Left ventricle myocardium inferior (tissue), 1 donor: Measurements from ENCODE around the gene UBE2L3. TPM values are rescaled to one million over a fixed set of nuclear protein-coding genes. Genes with fewer than 3 reads are reported as not detected.
"Not testable (repeated sequence)": the region's sequence is repeated elsewhere in the genome, so short reads cannot be mapped to it uniquely, and the experiment has no call there.

ENCODE experiments used
- DNase-seq: peaks from one replicate; pipeline ENCODE4 v3.0.0-alpha.2; 2020
- H3K27ac ChIP-seq: fragments of 200-600 bp; replicated peaks from 2 replicates; pipeline ENCODE4 v1.8.0; 2021
- H3K27me3 ChIP-seq: fragments of 200-600 bp; 2 replicates; pipeline ENCODE4 v1.8.0; 2021; ENCODE audit warnings: low read depth
- H3K36me3 ChIP-seq: fragments of 200-600 bp; 2 replicates; pipeline ENCODE4 v1.8.0; 2021
- H3K4me1 ChIP-seq: fragments of 200-600 bp; 2 replicates; pipeline ENCODE4 v1.8.0; 2021
- H3K4me3 ChIP-seq: fragments of 200-600 bp; 2 replicates; pipeline ENCODE4 v1.8.0; 2021; ENCODE audit warnings: mild to moderate bottlenecking, moderate library complexity
- H3K9me3 ChIP-seq: fragments of 200-600 bp; replicated peaks from 2 replicates; pipeline ENCODE4 v1.8.0; 2021
- CTCF ChIP-seq: fragments of 200-600 bp; IDR thresholded peaks from 2 replicates; pipeline ENCODE4 v1.8.0; 2021; ENCODE audit warnings: antibody characterized with exemption, mild to moderate bottlenecking, borderline replicate concordance
- intact Hi-C: fragments of 100-400 bp; cut with micrococcal nuclease; formaldehyde crosslinking; loops from one replicate; pipeline ENCODE4 v1.11.0; 2022
- total RNA-seq: library from RNA; stranded (reverse); fragmentation: NEBNext Ultra II Directional; extraction: Animal tissue kit (Norgen Biotek cat#: 25700); gene quantifications from one replicate; pipeline ENCODE4 v1.2.1, GENCODE V29; 2021
- donor health status: DM: no; HTN: yes; CAD: no; lungs with severe emphysema.

Gene UBE2L3
- total RNA-seq, 1 donor from 2014 or later = 54.5 TPM

- DNase-seq = no peak
- Histone ChIP-seq H3K4me1 (peaks cover 25% of the 10 kb centered on the region), H3K9me3 (no peaks in the 10 kb centered on the region), H3K36me3 (peaks cover 25% of the 10 kb centered on the region), H3K27ac (peak overlapping the region; percentile 80), H3K4me3 (peak overlapping the region; percentile 92), H3K27me3 (no peaks in the 10 kb centered on the region)
- peak; percentile 57 for TF ChIP-seq CTCF
- intact Hi-C loops = no loop called here
Measured at GRCh38 chr22:21641417-21641788, 73.9 kb downstream of the UBE2L3 start.

- TF ChIP-seq CTCF = peak; percentile 41
- peak within 1 kb of the TSS; percentile 80 for H3K27ac ChIP-seq
- intact Hi-C loops = no loop called here
- H3K4me3 ChIP-seq = peak within 1 kb of the TSS; percentile 92
- no peaks in the 10 kb centered on the region for H3K9me3 ChIP-seq
- DNase-seq = peak; percentile 98
- H3K27me3 ChIP-seq = no peaks in the 10 kb centered on the region
- H3K4me1 ChIP-seq = peaks cover 31% of the 10 kb centered on the region
- peaks cover 25% of the 10 kb centered on the region for H3K36me3 ChIP-seq
Measured at GRCh38 chr22:21641789-21642583, 74.5 kb downstream of the UBE2L3 start, which contains the start of gene SDF2L1. Gene SDF2L1, plus strand, starts transcription at chr22:21642302. Its CDS starts 35 bp downstream, at chr22:21642337.

GRCh38 chr22:21642584-21643448, 75.3 kb downstream of the UBE2L3 start:
- intact Hi-C loops = no loop called here
- peak; percentile 61 for TF ChIP-seq CTCF
- no peak for DNase-seq
- Histone ChIP-seq H3K27me3 (no peaks in the 10 kb centered on the region), H3K4me3 (peak overlapping the region; percentile 92), H3K9me3 (no peaks in the 10 kb centered on the region), H3K36me3 (peaks cover 25% of the 10 kb centered on the region), H3K27ac (peak overlapping the region; percentile 79), H3K4me1 (peaks cover 32% of the 10 kb centered on the region)

- Histone ChIP-seq H3K4me1 (peaks cover 32% of the 10 kb centered on the region), H3K36me3 (peaks cover 31% of the 10 kb centered on the region), H3K9me3 (no peaks in the 10 kb centered on the region), H3K4me3 (peak overlapping the region; percentile 92), H3K27ac (no peak overlapping the region), H3K27me3 (no peaks in the 10 kb centered on the region)
- TF ChIP-seq CTCF = no peak
- intact Hi-C loops = no loop called here
- no peak for DNase-seq
Measured at GRCh38 chr22:21643533-21644357, 76.2 kb downstream of the UBE2L3 start.

GRCh38 chr22:21645513-21645912, 78.0 kb downstream of the UBE2L3 start:
- H3K27me3 ChIP-seq, H3K27ac ChIP-seq, H3K9me3 ChIP-seq, H3K4me3 ChIP-seq, DNase-seq, intact Hi-C loops: not testable (repeated sequence)
- H3K4me1 ChIP-seq = peaks cover 33% of the 10 kb centered on the region
- H3K36me3 ChIP-seq = peaks cover 36% of the 10 kb centered on the region
